Activated naive CD4-positive, alpha-beta T cell treated with anti-CD3 and anti-CD28 coated beads, Interleukin-2, amount 50 U/mL, for 72 hours (primary cell): ENCODE results near the gene PXN. TPM values are rescaled to one million over a fixed set of nuclear protein-coding genes. Genes with fewer than 3 reads are reported as not detected.

ENCODE experiments used
- ATAC-seq, 2 donors: fragments of 150-1000 bp; cut with Tn5 transposase; 2 replicates each; pipeline ENCODE4 v1.10.0; 2021; ENCODE audit warnings: mild to moderate bottlenecking in 2 of 2, moderate library complexity in 2 of 2
- DNase-seq, 2 donors: peaks; one replicate each; pipeline ENCODE4 v3.0.0; 2021 to 2022; ENCODE audit warnings: low spot score in 2 of 2
- H3K27ac Mint-ChIP-seq, 2 donors: one replicate each; pipeline ENCODE4 v1.8.0; 2022; ENCODE audit warnings: mild to moderate bottlenecking in 2 of 2, mixed read lengths in 2 of 2
- H3K36me3 Mint-ChIP-seq, 2 donors: one replicate each; pipeline ENCODE4 v1.8.0; 2022; ENCODE audit warnings: mixed read lengths in 2 of 2
- H3K9me3 Mint-ChIP-seq, 2 donors: one replicate each; pipeline ENCODE4 v1.8.0; 2022; ENCODE audit warnings: mixed read lengths in 2 of 2
- total RNA-seq, 2 donors: library from RNA; stranded (reverse); gene quantifications; one replicate each; pipeline ENCODE4 v1.2.3, GENCODE V29; 2022

The PXN gene
- total RNA-seq, 2 donors from 2014 or later = 49.8 to 66.8 TPM

DNA sequence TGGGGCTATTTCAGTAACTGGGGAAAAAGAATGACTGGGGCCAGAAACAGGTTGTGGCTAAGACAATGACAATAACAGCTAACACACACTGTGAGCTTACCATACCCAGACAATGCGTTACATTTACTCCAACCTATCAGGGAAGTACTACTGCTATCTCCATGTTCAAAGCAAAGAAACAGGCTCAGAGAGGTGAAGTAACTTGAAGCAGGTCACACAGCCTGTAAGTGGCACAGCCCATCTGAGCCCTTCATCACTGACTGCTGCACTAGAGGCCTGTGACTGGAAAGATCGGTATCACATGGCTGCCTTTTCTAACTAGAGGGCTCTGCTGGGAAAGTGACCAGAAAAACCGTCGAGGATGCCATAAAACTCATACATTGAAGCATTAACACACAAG, 78.9 kb downstream of the PXN start:
- no peak for DNase-seq
- peaks cover 15 to 18% of the 10 kb centered on the region in 2 donors for H3K36me3 Mint-ChIP-seq
- no peaks in the 10 kb centered on the region for H3K9me3 Mint-ChIP-seq
- no peak for ATAC-seq
- H3K27ac Mint-ChIP-seq = no peak overlapping the region

DNA sequence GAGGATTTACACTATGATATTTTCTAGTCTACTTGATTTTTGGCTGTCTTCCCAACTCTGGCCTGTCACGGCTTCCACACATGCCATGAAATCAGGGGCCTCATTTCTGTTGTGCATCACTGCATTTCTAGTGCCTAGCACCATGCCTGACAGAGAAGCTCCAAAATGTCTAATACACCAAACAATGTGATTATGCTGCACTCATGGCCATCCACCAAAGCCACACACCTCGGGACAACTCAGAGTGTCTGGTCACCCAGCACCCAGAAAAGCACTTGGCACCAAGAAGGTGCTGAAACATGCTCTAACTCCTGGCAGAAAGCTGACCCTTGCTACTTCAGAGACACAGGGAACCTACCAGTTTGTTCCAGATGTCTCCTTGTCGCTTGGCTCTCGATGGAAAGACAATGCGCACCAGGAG, 82.3 kb downstream of the PXN start:
- DNase-seq = no peak
- ATAC-seq = no peak
- peak overlapping the region; percentile 17 to 52 for H3K27ac Mint-ChIP-seq
- no peaks in the 10 kb centered on the region for H3K9me3 Mint-ChIP-seq
- peaks cover 18% of the 10 kb centered on the region in 2 donors for H3K36me3 Mint-ChIP-seq

DNA sequence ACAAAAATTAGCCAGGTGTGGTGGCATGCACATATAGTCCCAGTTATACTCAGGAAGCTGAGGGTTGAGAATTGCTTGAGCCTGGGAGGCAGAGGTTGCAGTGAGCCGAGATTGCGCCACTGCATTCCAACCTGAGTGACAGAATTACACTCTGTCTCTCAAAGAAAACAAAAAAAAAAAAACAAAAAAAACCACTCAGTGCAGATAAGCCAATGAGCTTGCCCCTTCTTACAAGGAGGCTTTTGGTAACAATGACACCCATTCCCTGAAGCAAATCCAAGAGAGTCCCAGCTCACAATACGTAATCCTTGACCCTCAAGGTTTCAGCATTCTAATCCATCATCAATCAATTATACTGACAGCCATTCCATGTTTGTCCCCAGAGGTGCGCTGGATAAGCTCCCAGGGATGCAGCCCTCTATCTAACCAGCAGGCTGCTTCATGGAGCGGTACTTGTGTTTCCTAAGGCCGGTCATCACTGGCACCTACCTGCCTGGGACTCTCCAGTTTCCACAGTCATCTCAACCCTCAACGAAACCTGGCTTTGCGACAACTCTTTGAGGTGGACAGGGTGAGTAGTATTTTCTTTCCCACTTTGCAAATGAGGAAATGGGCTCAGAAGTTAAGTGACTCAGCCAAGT, 83.4 kb downstream of the PXN start:
- DNase-seq = no peak
- Mint-ChIP-seq H3K27ac (peak overlapping the region in 1 of 2 donors; percentile 4), H3K9me3 (no peaks in the 10 kb centered on the region)

DNA sequence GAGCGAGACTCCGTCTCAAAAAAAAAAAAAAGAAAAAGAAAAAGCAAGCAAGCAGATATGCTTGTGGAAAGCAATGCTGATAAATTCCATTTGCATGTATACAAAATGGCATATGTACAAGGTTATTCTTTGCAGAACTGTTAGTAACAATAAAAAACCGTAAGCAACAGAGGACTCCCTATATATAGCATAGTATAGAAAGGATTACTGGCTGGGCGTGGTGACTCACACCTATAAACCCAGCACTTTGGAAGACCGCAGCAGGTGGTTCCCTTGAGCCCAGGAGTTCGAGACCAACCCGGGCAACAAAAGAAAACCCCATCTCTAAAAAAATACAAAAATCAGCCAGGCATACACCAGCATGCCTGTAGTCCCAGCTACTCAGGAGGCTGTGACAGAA, 84.6 kb downstream of the PXN start:
- no peaks in the 10 kb centered on the region for H3K9me3 Mint-ChIP-seq
- ATAC-seq (no peak), DNase-seq (no peak)
- peaks cover 14 to 22% of the 10 kb centered on the region in 2 donors for H3K36me3 Mint-ChIP-seq
- no peak overlapping the region for H3K27ac Mint-ChIP-seq

More for the DNA sequence above, 83.4 kb downstream of the PXN start:
- ATAC-seq = peak in 1 of 2 donors; percentile 48
- peaks cover 22 to 23% of the 10 kb centered on the region in 2 donors for H3K36me3 Mint-ChIP-seq

DNA sequence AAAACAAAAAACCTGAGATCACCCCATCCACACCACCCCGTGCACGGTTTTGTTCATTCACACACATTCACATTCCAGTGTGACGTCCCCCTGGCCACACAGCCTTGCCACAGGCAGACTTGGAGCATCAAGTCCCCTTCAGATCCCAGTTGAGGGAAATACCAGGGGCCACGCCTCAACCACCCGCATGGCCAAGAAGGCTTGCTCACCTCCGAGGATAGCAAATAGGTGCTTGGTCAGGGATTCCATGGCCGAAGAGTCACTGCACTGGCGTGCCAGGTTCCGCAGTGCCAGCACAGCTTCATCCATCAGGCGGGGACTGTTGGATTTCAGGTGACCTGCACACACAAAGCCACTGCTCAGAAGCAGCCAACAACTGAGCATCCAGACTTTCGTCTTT, 90.0 kb downstream of the PXN start:
- DNase-seq = no peak
- H3K27ac Mint-ChIP-seq = no peak overlapping the region
- no peak for ATAC-seq
- peaks cover 11 to 15% of the 10 kb centered on the region in 2 donors for H3K36me3 Mint-ChIP-seq
- H3K9me3 Mint-ChIP-seq = no peaks in the 10 kb centered on the region

DNA sequence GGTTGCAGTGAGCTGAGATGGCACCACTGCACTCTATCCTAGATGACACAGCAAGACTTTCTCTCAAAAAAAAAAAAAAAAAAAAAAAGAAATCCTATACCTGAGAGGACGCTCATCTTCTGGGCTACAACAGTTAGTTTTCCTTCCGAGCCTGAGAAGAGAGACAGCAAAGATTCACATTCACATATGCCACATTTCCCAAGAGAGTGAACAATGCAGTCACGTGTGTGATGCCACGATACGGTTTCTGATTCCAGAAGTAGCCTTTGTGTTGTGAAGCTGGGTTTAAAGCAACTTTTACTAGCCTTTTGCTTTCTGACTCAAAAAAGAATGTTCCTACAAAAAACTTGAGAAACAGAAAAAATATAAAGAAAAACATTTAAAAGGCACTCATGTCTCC, 90.5 kb downstream of the PXN start:
- ATAC-seq (no peak), DNase-seq (no peak)
- no peak overlapping the region for H3K27ac Mint-ChIP-seq
- H3K36me3 Mint-ChIP-seq = peaks cover 15% of the 10 kb centered on the region in 2 donors
- no peaks in the 10 kb centered on the region for H3K9me3 Mint-ChIP-seq

DNA sequence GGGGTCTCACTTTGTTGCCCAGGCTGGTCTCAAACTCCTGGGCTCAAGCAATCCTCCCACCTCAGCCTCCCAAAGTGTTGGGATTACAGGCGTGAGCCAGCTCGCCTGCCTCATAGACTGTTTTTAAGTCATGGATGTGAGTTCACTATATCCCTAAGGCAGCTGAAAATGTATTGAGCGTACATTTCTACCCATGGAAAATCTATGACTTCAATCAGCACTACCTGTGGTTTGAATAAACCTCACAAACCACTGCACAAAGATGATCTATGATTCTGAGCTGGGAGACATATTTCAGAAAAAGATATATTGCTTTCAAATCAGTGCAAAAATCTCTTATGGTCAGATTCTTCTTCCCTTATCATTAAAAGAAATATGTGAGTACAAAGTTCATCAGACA, 93.5 kb downstream of the PXN start:
- DNase-seq (no peak), ATAC-seq (peak in 1 of 2 donors; percentile 45)
- Mint-ChIP-seq H3K27ac (peak overlapping the region in 1 of 2 donors; percentile 44), H3K36me3 (peaks cover 12 to 17% of the 10 kb centered on the region in 2 donors), H3K9me3 (no peaks in the 10 kb centered on the region)

DNA sequence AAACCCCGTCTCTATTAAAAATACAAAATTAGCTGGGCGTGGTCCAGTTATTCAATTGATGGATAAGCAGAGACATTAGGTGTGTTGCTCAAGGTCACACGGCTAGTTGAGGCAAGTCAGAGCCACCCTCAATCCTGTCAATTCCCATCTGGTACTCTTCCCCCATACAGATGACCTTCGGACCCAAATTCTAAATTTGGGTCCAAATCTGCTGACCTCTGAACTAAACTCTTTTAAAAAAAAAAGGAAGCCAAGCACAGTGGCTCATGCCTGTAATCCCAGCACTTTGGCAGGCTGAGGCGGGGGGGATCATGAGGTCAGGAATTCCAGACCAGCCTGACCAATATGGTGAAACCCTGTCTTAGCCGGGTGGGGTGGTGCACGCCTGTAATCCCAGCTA, 94.9 kb downstream of the PXN start:
- ATAC-seq (no peak), DNase-seq (no peak)
- H3K9me3 Mint-ChIP-seq = no peaks in the 10 kb centered on the region
- peaks cover 12 to 17% of the 10 kb centered on the region in 2 donors for H3K36me3 Mint-ChIP-seq
- H3K27ac Mint-ChIP-seq = no peak overlapping the region

DNA sequence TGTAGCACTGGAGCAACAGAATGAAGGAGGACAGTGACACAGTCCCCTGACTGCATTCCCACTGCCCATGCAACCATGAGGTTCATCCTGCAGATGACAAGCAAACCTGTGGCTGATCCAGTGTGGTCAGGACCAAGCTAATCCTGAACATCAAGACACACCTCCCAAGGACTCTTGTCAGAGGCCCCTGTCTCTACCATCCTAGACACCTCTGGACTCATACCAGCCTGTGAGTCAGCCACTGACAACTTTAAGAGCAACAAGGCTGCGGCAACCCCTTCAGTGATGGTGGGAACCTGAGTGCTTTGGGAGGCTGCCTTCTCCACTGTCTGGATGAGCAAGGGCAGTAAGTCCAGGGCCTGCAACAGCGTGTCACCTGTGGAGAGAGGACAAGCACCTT, 95.6 kb downstream of the PXN start:
- Mint-ChIP-seq H3K36me3 (peaks cover 12 to 17% of the 10 kb centered on the region in 2 donors), H3K9me3 (no peaks in the 10 kb centered on the region), H3K27ac (no peak overlapping the region)
- DNase-seq = no peak
- peak; percentile 13 to 26 for ATAC-seq

DNA sequence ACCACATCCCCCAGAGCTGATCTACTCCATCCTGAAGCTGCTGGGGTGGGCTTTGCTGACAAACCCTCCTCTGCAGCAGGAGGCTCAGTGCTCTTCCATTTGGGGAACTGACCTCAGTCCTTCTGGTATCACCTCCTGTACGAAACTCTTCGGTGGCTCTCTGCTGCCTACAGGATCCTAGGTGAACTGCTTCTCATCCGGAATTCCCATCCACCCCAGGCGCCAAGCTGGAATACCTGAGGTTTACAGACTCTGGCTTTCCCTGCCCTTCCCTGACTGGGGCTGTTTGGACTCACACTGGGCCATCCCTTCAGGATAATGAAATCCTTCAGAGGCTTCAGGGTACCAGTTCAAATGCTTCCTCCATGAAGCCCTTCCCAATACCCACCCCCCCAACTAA, 97.2 kb downstream of the PXN start:
- Mint-ChIP-seq H3K9me3 (no peaks in the 10 kb centered on the region), H3K27ac (peak overlapping the region in 1 of 2 donors; percentile 78), H3K36me3 (peaks cover 8 to 14% of the 10 kb centered on the region in 2 donors)
- no peak for ATAC-seq
- DNase-seq = no peak

DNA sequence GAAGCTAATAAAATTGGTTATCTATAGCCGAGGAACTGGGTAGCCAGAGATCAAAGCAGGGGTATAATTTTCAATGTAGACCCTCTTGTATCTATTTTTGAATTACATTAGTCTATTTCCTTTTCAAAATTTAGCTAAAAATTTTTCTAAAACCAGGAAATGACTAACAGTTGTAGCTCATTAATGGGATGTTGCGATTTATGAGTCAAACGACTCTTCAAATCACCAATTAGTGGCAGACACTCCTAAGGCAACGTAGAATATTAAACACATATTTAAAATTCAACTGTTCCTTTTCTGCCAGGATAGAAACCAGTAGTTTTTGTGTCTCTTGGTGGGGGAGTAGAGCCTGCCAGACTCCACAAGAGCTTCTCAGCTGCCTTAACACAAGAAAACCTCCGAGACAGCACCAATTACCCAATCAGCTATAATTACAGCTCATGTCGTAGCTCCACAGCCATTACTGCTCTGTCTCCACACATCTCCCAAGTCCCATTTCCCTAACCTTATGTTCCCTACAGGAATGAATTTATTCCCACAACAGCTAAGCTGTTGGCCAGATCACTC, 97.9 kb downstream of the PXN start:
- no peaks in the 10 kb centered on the region for H3K9me3 Mint-ChIP-seq
- peak overlapping the region in 1 of 2 donors; percentile 78 for H3K27ac Mint-ChIP-seq
- no peak for DNase-seq
- peaks cover 5 to 10% of the 10 kb centered on the region in 2 donors for H3K36me3 Mint-ChIP-seq
- no peak for ATAC-seq

DNA sequence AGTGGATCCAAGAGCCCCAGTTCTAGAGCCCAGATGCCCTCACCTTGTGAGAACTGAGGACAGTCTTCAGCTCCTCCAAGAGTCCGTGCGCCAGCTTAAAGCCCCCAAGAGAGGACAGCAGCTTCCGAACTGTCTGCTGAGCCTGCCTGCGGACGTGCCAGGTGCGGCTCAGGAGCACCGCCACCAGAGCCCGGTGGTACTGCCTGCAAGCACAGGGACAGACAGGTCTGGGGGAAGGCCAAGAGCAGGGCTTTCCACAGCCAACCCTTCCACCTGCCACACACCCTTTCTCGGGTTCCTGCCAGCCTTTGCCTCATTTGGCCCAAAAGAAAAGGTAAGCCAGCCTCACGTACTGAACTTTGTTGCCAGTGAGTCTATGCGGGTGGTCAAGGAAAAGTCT, 101.2 kb downstream of the PXN start:
- no peak for ATAC-seq

DNA sequence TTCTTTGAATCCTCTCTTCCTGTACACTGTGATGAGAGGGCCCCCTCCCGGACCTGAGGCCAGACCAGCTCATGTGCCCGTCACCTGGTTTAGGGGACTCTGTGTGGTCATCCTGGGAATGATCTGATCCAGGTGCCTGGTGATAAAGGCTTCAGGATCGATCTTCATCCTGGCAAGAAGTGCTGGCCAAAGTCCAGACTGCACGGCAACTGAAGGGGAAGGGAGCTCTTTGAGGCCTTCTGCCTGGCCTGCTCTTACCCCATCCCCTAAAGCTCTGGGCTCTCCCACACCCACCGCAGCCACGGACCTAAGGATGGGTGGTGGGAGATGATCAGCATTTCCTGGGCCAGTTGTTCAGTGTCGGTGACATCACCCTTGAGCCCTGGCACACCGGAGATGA, 102.8 kb downstream of the PXN start:
- no peak for ATAC-seq
- no peak for DNase-seq
- Mint-ChIP-seq H3K9me3 (no peaks in the 10 kb centered on the region), H3K36me3 (peaks cover 18 to 23% of the 10 kb centered on the region in 2 donors), H3K27ac (peak overlapping the region in 1 of 2 donors; percentile 60)

More for the DNA sequence above, 101.2 kb downstream of the PXN start:
- Mint-ChIP-seq H3K9me3 (no peaks in the 10 kb centered on the region), H3K27ac (no peak overlapping the region), H3K36me3 (peaks cover 19 to 26% of the 10 kb centered on the region in 2 donors)
- no peak for DNase-seq

DNA sequence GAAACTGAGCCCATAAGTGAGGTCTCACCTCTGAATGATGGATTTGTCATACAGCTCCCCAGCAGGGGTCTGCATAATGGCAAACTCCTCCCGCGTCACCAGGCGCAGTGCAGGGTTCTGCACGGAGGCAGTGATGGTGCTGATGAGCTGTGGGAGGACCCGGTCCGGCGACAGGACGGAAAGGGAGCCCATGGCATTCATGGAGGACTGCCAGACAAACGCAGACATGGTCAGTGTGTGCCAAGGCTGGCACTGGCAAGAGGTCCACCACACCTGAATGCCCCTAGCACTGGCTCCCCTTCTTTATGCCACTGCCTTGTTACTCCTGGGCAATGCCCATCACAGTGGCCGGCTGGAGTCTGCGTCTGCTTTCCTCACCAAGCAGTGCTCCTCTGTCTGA, 103.7 kb downstream of the PXN start:
- ATAC-seq (no peak), DNase-seq (no peak)
- no peaks in the 10 kb centered on the region for H3K9me3 Mint-ChIP-seq
- H3K36me3 Mint-ChIP-seq = peaks cover 20 to 25% of the 10 kb centered on the region in 2 donors
- H3K27ac Mint-ChIP-seq = no peak overlapping the region

Other genes starting within 250 kb of the PXN start
- 10 to 100 TPM; 38.7 to 59.6 TPM for gene RAB35, start 149.0 kb downstream of the PXN start, total RNA-seq
- 100 to 1,000 TPM; 114 to 131 TPM for gene GCN1, start 71.0 kb downstream of the PXN start, total RNA-seq
- gene RPLP0, start 64.6 kb downstream of the PXN start, total RNA-seq = 1,000 to 10,000 TPM; 4,045 to 4,525 TPM
- 1,000 to 10,000 TPM; 2,655 to 3,867 TPM for gene RNU4-2, start 26.2 kb upstream of the PXN start, total RNA-seq
- gene RNU4-1, start 27.5 kb upstream of the PXN start, total RNA-seq = 1,000 to 10,000 TPM; 1,753 to 2,211 TPM
- 1 to 10 TPM; 3.3 TPM for gene SIRT4, start 36.6 kb upstream of the PXN start, total RNA-seq
- gene PLA2G1B, start 62.0 kb upstream of the PXN start, total RNA-seq = not detected
- under 1 TPM in 1 of 2 donors, not detected in 1; 0.51 TPM for gene MSI1, start 103.4 kb upstream of the PXN start, total RNA-seq
- gene COX6A1, start 172.4 kb upstream of the PXN start, total RNA-seq = 100 to 1,000 TPM; 416 to 490 TPM
- gene TRIAP1, start 180.7 kb upstream of the PXN start, total RNA-seq = 10 to 100 TPM; 33.8 to 49.5 TPM
- 10 to 100 TPM; 27.5 to 46.3 TPM for gene GATC, start 180.7 kb upstream of the PXN start, total RNA-seq
- 100 to 1,000 TPM; 148 to 207 TPM for gene SRSF9, start 204.0 kb upstream of the PXN start, total RNA-seq
- gene DYNLL1, start 230.4 kb upstream of the PXN start, total RNA-seq = 100 to 1,000 TPM in 1 of 2 donors, 10 to 100 TPM in 1; 49.5 to 157 TPM